HG03520 (cell line): ENCODE measurements around the gene CCDC78.
"Not testable (repeated sequence)": the region's sequence is repeated elsewhere in the genome, so short reads cannot be mapped to it uniquely, and the experiment has no call there.

ENCODE experiments used
- ATAC-seq: cut with Tn5 transposase; IDR thresholded peaks from one replicate; pipeline ENCODE4 v1.9.1; 2021; ENCODE audit warnings: mild to moderate bottlenecking, moderate library complexity; ENCODE audit not compliant: unreplicated experiment

The CCDC78 gene

DNA sequence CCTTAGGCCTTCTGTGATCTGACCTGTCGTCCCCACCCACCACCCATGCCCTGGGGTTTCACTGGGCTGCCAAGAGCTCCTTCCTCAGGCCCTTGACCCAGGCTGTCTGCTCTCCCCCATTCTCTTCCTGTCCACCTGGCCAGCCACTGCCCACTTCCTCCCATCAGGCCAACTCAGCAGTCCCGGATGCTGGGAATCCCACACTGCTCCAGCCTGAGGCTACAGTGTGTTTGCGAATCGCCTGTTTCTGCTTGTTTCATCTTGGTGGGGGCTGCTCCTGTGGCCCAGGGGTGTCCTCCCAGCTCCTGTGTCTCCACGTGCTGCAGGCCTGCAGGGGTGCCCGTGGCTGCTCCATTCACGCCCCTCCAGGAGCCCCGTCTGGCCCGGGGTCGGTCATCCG is 12.2 kb downstream of the CCDC78 start:
- no peak for ATAC-seq

DNA sequence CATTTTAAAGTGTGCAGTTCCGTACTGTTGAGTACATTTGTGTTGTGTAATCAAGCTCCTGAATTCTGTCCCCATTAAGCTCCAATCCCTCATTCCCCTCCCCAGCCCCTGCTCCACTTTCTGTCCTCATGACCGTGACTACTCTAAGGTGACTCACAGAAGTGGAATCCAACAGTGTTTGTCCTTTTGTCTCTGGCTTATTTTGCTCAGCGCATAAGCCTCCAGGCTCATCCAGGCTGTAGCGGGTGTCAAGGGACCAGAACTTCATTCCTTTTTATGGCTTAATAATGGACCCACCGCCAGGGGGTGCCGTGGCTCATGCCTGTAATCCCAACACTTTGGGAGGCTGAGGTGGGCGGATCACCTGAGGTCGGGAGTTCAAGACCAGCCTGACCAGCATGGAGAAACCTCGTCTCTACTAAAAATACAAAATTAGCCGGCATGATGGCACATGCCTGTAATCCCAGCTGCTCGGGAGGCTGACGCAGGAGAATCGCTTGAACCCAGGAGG is 13.4 kb downstream of the CCDC78 start:
- not testable (repeated sequence) for ATAC-seq

DNA sequence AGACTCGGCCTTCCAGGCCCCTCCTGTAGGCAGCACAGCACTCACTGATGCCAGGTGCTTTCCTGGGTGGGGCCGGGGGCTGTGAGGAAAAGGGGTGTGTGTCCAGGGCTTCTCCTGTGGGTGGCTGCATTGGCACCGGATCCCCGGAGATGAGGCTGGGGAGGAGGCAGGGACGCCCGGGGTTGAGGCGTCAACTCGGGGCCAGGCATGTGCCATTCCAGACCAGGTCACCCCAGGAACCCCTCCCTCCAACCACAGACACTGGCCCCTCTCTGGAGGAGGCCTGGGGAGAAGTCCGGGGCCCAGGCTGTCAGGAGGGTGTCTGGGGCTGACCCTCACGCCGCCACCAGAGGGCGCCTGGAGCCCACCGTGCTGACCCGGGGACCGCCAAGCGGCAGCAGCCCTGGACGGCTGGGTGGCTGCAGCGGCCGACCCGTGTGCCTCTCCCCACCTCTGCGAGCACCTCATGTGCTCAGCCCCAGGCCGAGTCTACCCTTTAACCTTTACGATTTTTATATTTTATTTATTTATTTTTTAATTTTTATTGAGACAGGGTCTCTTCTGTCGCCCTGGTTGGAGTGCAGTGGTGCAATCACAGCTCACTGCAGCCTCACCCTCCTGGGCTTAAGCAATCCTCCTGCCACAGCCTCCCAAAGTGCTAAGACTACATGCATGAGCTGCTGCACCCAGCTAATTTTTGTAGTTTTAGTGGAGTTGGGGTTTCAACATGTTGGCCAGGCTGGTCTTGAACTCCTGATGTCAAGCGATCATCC is 14.5 kb downstream of the CCDC78 start:
- no peak for ATAC-seq

DNA sequence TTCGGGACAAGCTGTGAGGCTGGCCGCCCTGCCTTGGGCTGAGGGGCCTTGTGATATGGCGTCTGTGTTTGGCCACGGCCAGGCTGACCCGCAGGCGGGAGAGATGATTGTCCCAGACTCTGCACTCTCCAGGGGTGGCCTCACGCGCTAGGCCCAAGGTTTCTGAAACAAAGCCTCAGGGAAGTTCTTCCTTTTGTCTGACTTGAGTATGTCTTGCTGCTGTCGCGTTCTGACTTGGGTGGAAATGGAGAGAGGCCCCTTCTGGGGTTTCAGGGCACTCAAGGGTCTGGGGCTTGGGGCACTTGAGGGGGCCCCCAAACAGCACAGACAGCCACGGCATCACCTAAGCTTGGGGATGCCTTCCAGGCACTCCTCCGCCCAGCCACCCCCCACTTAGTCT is 15.2 kb downstream of the CCDC78 start:
- ATAC-seq: no peak

DNA sequence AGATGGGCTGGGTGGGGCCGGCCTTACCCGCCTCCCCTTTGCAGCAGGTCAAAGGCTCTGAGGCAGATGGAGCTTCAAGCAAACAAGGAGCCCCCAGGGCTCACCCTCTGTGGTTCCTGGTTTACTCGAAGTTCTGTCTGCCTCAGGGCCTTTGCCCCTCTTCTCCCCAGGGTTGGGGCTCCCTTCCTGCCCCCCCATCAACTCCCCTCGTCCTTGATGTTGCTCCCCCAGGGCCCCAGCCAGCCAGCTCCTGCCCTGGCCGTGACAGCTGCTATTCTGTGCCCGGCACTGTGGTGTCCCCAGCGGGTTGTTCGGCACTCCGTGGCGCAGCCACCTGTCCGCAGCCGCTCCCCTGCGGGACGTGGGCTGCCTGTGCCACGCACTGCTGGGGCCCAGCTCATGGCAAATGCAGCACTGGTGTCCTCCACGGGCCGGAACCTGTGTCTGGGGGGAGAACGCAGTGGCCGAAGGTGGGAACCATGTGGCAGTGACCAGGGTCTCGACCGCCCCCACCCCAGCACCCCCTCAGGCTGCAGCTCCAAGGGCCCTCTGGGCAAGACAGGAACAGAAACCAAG is 15.7 kb downstream of the CCDC78 start:
- no peak for ATAC-seq

DNA sequence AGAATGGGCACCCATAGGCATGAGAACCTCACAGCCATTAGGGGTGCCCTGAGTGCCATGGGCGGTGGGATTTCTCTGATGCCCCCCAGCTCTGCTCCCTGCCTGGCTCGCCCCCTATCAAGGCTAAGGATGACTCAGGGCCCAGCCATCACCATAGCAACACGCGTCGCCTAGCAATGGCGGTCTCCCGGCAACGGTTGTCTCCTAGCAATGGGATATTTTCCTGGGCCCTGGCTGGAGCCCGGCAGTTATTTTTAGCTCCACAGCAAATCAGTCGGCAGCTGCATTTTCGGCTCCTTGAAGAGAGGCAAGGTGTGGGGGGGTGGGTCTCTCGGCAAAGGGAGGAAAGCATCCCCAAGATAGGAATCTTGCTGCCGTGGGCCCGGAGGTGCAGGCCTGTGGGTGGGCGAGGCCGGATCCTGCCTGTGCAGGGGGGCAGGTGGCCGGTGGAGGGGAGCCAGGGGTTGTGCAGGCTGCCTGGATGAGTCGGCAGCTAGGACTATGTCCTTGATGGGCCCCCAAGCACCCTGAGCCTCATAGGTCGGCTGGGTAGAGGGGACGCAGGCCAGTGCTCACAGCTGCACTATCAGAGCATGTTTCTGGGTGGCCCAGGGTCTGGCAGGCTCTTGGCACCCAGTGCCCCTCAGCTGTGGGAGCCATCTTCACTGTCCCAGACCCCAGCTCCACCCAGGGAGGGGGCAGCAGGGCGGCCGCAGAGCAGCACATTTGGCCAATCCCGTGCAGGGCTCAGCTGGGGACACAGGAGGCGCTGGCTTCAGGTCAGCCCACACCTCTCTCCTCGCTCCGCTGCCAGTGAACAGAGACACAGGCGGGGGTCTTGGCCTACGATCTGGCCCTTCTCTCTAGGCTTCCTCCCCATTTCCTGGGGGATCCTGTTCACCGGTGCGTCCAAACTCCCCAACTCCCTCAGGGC is 16.4 kb downstream of the CCDC78 start:
- no peak for ATAC-seq

DNA sequence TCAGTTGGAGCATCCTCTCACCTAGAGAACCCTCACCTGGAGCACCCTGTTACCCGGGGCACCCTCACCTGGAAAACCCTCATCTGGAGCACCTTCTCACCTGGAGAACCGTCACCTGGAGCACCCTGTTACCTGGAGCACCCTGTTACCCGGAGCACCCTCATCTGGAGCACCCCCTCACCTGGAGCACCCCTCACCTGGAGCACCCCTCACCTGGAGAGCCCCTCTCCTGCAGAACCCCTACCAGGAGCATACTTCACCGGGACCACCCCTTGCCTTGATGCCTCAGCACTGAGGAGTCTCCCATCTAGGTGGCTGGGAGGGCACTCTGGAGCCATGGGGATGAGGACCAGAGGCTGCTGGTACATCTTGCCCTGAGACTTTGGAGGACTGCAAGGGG is 17.3 kb downstream of the CCDC78 start:
- ATAC-seq: no peak

DNA sequence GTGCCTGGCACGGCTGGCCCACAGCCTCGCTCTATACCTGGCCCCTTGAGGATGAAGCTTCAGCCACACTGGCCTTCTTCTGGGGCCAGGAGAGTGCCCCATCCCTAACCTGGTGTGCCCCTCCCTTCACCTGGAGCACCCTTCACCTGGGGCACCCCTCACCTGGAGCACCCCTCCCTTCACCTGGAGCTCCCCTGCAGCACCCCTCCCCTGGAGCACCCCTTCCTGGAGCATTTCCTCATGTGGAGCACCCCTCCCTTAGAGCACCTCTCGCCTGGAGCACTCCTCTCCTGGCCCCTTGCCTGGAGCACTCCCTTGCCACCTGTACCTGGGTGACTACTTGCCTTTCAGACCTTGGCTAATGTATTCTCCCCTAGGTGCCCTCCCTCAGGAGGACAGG is 18.2 kb downstream of the CCDC78 start:
- no peak for ATAC-seq

DNA sequence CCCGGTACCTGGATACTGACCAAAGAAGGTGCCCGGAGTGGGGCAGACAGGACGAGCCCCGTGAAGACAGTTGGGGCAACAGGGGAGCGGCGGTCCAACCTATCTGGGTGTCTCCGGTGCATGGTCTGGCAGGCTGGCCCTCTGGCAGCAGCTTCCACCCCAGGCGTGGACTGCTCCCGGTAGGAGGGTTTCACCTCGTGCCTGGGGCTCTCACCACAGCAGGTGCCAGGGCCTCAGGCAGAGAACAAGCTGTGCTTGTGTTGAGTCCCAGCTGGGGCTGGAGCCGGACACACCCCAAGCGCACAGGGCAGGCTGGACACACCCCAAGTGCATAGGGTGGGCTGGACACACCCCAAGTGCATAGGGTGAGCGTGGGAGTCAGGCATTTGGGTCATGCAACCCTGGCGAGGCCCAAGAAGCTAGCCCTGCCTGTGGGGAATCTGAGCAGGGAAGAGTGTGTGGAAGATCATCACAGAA is 19.1 kb downstream of the CCDC78 start:
- ATAC-seq: no peak

DNA sequence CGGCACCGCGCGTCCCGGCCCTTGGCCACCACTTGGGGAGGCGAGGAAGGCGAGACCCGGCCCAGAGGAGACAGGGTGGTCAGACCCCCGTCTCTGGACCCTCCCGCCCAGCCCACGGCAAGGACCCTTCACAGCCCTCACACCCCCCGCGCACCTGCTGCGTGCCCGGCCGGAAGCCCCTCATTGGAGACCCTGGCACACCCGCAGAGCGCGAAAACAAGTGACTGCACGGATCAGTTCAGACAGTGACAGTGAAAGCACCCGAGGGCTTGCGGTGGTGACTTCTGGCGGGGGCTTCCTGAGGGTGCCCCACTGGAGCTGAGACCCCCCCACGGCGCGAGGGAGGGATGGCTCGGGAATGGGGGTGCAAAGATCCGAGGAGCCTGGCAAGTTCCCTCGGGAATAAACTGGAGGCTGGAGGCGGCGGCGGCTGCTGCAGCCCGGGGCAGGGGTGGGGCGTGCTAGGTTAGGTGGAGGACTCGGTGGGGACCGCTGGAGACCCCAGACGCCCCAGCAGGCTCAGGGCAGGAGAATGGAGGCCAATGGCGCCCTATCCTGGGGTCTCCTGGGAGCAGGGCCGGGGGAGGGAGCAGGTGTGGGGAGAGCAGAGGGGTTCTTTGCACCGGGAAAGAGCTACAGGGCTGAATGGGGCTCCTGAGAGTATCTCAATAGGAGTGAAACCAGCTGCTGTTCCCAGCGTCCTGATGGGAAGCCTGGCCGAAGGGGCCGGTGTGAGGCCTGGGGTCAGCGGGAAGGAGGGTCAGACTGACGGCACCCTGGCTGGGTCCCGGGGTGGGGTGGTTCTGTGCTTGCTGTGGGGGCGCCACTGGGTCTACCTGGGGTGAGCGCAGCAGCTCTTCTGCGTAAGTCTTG is 19.8 kb downstream of the CCDC78 start:
- ATAC-seq: no peak

DNA sequence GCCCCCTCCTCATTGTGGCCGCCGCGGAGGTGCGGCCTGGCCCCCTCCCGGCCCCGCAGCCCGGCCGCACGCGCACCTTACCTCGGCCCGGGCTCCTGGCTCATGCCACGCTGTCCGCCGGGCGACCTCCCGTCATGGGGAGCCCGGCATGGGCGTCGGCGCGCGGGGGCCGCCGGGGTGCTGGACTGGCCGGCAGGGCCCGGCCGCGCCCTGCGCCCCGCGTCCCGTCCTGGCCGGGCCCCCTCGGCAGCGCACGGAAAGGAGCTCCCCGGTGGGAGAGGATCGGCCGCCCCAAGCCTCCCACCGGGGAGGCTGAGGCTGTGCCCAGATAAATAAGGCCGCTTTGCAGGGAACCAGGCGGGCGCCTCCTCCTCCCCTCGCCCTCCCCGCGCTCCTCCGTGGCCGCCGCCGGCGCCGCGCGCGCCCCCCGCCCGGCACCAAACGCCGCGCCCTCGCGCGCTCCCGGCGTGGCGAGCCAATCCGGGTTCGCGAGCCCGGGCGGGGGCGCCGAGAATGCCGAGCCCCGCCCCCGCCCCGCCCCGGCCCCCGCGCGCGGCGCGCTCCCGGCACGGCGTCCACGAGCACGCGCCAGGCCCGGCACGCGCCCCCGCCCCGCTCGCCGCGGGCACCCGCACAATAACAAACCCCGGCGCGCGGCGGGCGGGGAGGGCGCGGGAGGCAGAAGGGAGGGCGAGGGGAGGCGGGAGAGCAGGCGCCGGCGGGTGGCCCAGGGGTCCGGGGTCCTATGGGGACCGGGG is 20.6 kb downstream of the CCDC78 start, which contains the start of gene FBXL16:
FBXL16 (minus strand) TSS at position 371 of the 758 bp plus-strand sequence. CDS start 8,396 bp downstream, outside the sequence.
- ATAC-seq: no peak

DNA sequence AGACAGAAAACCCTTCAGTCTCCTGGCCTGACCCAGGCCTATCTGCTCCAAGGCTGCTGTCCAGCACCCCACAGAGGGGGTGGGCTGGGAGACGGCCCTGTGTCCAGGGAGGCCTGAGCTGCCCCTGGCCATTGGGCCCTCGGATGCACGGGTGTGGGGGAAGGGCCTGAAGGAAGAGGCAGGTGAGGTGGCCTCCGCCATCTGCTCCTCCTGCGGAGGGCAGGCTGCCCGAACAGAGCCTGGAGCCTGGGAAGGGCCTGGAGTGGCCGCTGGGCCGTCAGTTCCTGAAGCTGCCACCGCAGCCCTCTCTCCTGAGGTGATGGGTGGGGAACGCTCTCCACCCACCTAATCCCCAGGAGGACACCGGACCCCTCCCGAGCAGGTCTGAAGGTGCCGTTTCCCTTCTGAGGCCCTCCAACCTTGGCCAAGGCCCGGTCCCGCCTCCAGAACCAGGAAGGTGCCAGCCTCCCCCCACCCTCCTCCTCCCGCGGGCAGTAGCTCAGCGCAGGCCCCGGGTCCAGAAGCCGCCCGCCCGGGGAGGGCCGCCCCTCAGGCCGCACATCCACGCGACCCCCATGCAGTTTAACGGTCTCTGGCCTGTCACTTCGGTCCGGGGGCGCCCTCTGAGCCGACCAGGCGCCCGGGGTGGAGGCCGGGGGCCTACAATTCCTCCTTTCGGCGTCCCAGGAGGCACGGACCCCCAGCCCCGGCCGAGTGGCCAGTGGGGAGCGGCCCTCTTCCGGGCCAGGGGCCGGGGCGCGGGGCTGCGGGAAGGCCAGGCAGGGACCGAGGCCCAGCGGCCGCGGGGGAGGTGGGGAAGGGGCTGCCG is 21.5 kb downstream of the CCDC78 start:
- ATAC-seq: no peak

DNA sequence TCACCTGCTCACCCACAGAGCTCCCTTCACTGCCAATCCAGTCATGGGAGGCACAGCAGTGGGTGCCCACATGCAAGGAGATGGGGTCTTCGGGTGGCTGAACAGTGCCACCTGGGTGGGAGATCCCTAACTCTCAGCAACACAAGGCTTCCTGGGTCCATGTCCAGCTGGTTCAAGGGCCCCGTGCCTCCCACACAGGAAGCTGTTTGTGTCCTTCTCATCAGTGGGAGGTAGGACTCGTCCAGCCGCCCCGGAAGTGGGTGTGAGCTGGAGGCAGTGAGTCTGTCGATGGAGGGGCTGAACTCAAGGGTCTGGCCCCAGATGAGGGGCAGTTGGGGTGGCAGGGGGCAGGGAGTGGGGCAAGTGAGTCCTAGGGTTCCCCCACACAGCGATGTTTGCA is 22.2 kb downstream of the CCDC78 start:
- no peak for ATAC-seq

DNA sequence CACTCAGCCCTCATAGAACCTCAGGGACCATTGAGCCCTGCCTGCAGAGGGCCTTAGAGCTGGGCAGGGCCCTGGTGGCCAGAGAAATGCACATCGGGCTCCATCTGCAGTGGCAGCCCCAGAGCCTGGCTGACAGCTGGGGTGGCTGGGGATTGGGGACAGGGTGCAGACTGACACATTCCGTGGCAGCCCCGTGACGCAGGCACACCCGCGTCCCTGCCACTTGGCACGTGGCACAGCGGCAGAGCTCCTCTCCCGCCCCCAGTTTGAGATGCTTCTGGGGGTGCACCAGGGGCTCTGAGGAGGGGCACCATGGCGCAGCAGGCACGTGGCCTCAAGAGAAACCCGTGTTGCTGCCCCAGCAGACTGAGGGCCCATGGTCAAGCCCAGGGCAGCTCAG is 22.8 kb downstream of the CCDC78 start:
- no peak for ATAC-seq

DNA sequence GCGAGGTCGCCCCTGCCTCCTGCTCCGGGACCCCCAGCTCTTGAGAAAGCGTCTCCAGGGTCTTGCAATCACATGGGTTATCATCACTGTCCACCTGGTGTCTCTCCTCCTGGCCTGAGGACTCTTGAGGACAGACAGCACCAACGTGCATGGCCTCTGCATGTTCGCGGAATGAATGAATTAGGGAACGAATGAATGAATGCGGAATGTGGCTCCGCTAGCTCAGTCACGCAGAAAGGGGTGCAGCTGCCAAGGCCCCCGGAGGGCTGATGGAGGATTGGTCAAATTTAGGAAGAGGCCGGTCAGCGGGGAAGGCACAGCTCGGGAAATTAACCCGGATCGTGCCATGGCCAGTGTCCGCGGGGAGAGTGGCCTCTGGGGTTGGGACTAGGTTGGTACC is 23.9 kb downstream of the CCDC78 start:
- ATAC-seq: no peak

DNA sequence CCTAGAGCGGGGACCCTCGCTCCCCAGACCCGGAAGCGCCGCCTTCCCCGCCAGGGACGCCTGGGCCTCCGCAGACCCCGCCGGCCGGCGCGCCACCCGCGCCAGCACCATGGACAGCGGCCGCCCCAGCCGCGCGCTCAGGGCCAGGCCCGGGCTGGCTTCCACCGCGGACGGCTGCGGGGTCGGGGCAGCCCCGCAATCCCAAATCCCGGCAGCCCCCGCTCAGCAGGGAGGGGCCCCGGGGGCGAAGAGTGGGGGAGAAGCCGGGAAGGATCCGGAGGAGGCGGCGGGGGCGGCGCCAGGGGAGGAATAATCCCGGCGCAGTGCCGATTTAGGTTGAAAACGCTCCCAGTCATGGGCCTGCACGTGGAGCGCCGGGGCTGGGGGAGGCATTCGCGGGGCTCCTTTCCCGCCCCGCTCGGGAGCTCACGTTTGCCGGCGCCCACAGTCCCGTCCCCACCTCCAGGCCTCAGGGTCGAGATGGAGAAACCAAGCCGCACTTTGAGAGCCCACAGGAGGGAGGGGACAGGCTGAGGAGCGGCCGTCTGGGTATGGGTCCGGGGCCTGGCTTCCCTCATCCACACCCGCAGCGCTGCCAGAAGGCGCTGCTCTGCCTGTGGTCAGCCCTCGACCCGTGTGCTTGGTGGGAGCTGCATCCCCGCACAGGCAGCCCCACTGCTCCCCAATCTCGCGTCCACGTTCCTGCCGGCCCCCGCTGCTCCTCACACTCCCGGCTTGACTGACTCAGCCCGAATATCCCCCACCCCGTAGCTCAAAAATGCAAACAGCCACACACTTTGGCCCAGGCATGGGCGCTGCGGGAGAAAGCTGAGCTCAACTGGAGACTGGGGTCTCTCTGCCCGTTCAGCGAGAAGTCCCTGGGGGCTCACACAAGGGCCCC is 25.3 kb downstream of the CCDC78 start:
- ATAC-seq: no peak

DNA sequence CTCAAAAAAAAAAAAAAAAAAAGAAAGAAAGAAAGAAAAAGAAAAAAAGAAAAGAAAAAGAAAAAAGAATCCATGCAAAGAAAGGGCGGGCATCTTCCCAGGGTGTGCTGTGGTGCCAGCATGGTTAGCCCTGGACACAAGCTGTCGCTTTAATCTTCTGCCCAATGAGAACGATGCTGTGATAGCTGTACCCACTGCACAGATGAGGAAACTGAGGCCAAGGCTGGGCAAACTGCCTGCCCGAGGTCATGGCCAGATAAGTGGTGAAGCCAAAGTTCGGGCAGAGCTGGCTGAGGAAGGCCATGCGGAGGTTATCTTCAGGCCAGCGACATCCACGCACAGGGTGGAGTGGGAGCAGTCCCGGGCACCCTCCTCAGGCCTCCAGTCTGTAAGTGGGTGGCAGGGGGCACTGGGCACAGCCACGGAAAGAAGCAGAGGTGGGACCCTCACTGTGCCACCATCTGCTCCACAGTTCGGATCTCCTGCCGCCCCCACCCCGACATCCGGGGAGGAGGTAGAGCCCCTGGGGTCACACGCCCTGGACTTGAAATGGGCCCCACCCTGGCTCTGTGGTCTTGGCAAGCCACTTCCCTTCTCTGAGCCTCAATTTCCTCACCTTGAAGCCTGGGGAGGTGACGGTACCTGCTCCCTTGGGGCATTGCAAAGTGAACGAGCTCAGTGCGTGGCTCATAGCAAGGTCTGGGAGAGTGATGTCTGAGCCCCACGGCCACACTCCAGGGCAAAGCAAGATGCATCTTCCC is 27.2 kb downstream of the CCDC78 start:
- no peak for ATAC-seq
